ENCODE data around the gene ITPKB. TPM values are rescaled to one million over a fixed set of nuclear protein-coding genes. Genes with fewer than 3 reads are reported as not detected.

ITPKB gene
- total and polyA plus RNA-seq, 8 donors, result 25.0 to 38.7 (median 32.6) TPM

GRCh38 chr1:226697929-226698544, 41.0 kb downstream of the ITPKB start:
- no peak for TF ChIP-seq CTCF (IDR thresholded peaks at IDR 0.05)
- Histone ChIP-seq H3K36me3 (peaks cover 0 to 6% of the 10 kb centered on the region in 2 donors), H3K27ac (no peak overlapping the region), H3K9me3 (no peaks in the 10 kb centered on the region), H3K4me1 (peaks cover 14 to 18% of the 10 kb centered on the region in 2 donors), H3K27me3 (no peaks in the 10 kb centered on the region), H3K4me3 (no peak overlapping the region)
- DNase-seq, result no peak
- intact Hi-C loops (cut with DNase I), result no loop called here
- no peak for ATAC-seq

DNA sequence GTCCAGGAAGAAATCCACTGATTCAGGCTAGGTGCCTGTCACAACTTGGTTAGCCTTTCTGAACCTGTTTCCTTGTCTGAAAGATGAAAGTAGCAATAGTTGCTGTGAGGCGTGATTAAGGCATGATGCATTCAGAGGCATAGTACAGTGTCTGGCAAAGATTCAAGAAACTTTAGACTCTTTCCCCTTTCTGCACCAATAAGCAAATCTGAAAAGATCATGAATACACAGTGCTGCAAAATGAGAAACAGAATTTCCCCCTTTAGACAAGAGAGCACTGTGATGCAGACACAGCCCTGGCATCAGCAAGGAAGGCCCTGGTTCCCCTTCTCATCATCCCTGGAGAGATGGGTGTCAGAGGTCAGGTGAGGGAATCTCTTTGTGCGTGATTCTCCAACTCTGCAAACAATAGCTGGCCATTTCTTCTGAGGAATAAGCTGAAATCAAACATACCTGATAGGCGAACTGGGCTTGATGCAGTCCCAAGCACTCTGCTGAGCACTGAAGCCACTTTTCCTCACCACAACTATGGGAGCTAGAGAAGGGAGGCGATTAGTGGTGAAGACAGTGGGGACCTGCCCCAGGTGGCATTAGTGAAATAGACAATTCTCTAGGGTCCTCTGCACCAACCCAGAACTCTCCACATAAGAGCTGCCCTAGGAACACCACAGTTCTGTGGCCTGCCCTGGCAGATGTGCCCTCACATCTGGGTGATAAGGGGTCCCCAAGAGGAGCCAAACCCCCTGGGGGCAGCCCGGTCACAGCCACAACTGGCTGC, 41.7 kb downstream of the ITPKB start:
- intact Hi-C loops (cut with DNase I), result no loop called here
- peak in 1 of 4 donors; percentile 55 for DNase-seq
- ATAC-seq, result peak; percentile 43
- Histone ChIP-seq H3K27ac (no peak overlapping the region), H3K27me3 (no peaks in the 10 kb centered on the region), H3K4me1 (peaks cover 10 to 15% of the 10 kb centered on the region in 2 donors), H3K36me3 (peaks cover 0 to 12% of the 10 kb centered on the region in 2 donors), H3K4me3 (no peak overlapping the region), H3K9me3 (no peaks in the 10 kb centered on the region)
- no peak for TF ChIP-seq CTCF (IDR thresholded peaks at IDR 0.05)

DNA sequence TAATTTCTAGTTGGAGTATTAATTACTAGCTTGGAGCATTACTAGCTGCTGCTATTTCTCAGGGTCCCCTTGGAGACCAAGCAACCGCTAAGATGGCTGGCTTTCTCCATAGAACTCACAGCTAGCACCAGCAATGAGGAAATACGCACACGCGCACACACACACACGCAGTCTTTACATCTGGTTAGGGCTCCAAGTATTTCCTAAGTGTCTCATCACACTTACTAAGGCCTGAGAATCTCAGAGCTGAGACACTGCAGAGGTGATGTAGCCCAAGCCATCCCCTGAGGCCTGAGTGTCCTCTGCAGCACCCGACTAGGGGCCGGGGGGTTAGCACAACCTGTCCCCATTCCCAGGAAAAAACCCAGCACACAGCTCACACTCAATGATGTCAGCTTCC, 42.5 kb downstream of the ITPKB start:
- Histone ChIP-seq H3K36me3 (peaks cover 0 to 13% of the 10 kb centered on the region in 2 donors), H3K27ac (no peak overlapping the region), H3K9me3 (no peaks in the 10 kb centered on the region), H3K27me3 (no peaks in the 10 kb centered on the region), H3K4me3 (no peak overlapping the region), H3K4me1 (peaks cover 10 to 14% of the 10 kb centered on the region in 2 donors)
- no peak for DNase-seq
- no peak for TF ChIP-seq CTCF (IDR thresholded peaks at IDR 0.05)
- intact Hi-C loops (cut with DNase I), result no loop called here
- ATAC-seq, result no peak

DNA sequence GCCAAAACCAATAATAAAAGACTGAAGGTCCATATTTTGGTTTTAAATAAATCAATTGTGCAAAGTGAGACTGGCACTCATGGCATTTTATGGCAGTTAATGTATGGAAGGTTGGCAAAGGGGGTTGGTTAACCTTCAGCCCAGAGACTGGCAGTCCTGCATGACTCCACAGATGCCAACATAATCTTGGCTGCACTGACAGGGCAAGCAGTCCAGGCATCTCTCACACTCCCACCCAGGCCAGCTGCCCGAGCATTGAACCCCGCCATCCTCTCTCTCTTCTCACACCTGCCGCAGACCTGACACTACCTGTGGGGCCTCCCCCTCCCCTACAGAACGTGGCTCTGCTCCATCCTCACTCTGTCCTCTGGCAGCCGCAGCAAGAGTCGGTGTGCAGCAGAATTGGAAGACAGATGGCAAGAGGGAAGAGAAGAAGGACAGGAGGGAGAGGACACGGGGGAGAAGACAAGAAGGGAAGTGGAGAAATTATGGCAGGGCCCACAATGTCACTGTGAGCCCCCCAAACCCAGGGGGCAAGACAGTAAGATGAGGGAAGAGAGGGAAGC, 43.7 kb downstream of the ITPKB start:
- DNase-seq, result no peak
- ATAC-seq, result no peak
- H3K4me3 ChIP-seq, result no peak overlapping the region
- peaks cover 21 to 24% of the 10 kb centered on the region in 2 donors for H3K4me1 ChIP-seq
- TF ChIP-seq CTCF (IDR thresholded peaks at IDR 0.05), result no peak
- H3K27me3 ChIP-seq, result no peaks in the 10 kb centered on the region
- H3K36me3 ChIP-seq, result peaks cover 0 to 13% of the 10 kb centered on the region in 2 donors
- no peak overlapping the region for H3K27ac ChIP-seq
- intact Hi-C loops (cut with DNase I), result no loop called here
- H3K9me3 ChIP-seq, result no peaks in the 10 kb centered on the region

DNA sequence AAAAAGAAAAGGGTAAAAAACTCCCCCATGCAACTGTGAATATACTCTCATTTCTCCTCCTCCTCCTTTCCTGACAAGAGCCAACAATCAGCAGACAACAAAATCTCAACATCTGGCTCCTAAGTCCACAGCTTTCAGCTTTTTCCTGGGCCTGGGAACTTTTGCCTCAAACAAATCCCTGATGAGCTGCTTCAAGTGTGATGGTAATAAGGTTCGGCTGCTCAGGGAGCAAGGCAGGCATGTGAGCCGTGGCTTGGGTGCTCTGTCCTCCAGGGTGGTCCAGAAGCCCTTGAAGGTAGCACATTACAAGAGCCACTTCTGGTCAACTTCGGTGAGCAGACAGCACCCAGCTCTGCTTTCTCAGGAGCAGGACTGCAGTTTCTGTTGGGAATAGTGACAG, 46.3 kb downstream of the ITPKB start:
- ATAC-seq (no peak), DNase-seq (no peak)
- intact Hi-C loops (cut with DNase I), result no loop called here
- no peaks in the 10 kb centered on the region for H3K27me3 ChIP-seq
- H3K36me3 ChIP-seq, result peaks cover 0 to 13% of the 10 kb centered on the region in 2 donors
- TF ChIP-seq CTCF (IDR thresholded peaks at IDR 0.05), result no peak
- H3K4me3 ChIP-seq, result no peak overlapping the region
- H3K27ac ChIP-seq, result peak overlapping the region; percentile 57 to 61
- H3K4me1 ChIP-seq, result peaks cover 21 to 37% of the 10 kb centered on the region in 2 donors
- no peaks in the 10 kb centered on the region for H3K9me3 ChIP-seq

Measured in left lung (tissue), 10 donors.